HUES6 (cell line): ENCODE data around the gene NKX2-4.

Experiments
- H3K27ac ChIP-seq: 2 replicates; pipeline ENCODE4 v1.7.0; 2013; ENCODE audit warnings: low read depth, mild to moderate bottlenecking, low read length, inconsistent platforms
- H3K27me3 ChIP-seq: 2 replicates; pipeline ENCODE4 v1.6.1; 2013; ENCODE audit warnings: low read length; ENCODE audit not compliant: control insufficient read depth, insufficient read depth
- H3K36me3 ChIP-seq: 2 replicates; pipeline ENCODE4 v1.6.1; 2013; ENCODE audit warnings: low read length; ENCODE audit not compliant: control insufficient read depth, insufficient read depth
- H3K4me1 ChIP-seq: 2 replicates; pipeline ENCODE4 v1.6.1; 2013; ENCODE audit warnings: low read length; ENCODE audit not compliant: control insufficient read depth, insufficient read depth
- H3K4me3 ChIP-seq: 2 replicates; pipeline ENCODE4 v1.5.1; 2013; ENCODE audit warnings: low read depth, low read length
- H3K9ac ChIP-seq: one replicate; pipeline ENCODE4 v1.6.1; 2013; ENCODE audit warnings: mild to moderate bottlenecking, low read length
- H3K9me3 ChIP-seq: 2 replicates; pipeline ENCODE4 v1.6.1; 2013; ENCODE audit warnings: low read depth, low read length; ENCODE audit not compliant: control insufficient read depth, insufficient read depth

NKX2-4 gene

DNA sequence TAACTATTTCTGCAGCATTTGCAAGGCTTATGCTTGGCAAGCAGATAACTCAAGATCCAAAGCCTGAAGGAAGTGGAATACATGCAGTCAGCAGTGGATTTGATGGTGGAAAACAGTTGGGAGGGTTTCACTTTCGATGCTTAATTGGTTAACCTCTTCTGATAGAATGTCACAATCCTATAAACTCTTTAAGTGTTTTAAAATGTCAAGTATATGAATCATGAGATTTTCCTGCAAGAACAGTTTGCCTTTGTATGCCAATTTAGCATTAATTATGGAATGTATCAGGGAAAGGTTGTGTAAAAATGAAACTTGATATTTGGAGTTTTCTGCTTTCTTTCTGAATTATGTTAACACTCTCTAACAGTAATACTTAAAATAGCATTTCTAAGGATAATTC lies 36.6 kb downstream of the NKX2-4 start:
- H3K4me1 ChIP-seq = no peaks in the 10 kb centered on the region
- H3K36me3 ChIP-seq = peaks cover 88% of the 10 kb centered on the region
- no peak overlapping the region for H3K27ac ChIP-seq

GRCh38 chr20:21358737-21359136 lies 38.6 kb downstream of the NKX2-4 start:
- no peaks in the 10 kb centered on the region for H3K27me3 ChIP-seq
- no peaks in the 10 kb centered on the region for H3K4me1 ChIP-seq
- no peak overlapping the region for H3K27ac ChIP-seq
- no peak overlapping the region for H3K9ac ChIP-seq
- H3K4me3 ChIP-seq = no peak overlapping the region
- H3K36me3 ChIP-seq = peaks cover 93% of the 10 kb centered on the region
- no peaks in the 10 kb centered on the region for H3K9me3 ChIP-seq

More for the DNA sequence above, 36.6 kb downstream of the NKX2-4 start:
- no peak overlapping the region for H3K4me3 ChIP-seq
- no peaks in the 10 kb centered on the region for H3K27me3 ChIP-seq
- H3K9ac ChIP-seq = no peak overlapping the region
- no peaks in the 10 kb centered on the region for H3K9me3 ChIP-seq

- Histone ChIP-seq H3K4me1 (no peaks in the 10 kb centered on the region), H3K4me3 (no peak overlapping the region), H3K27me3 (no peaks in the 10 kb centered on the region), H3K9me3 (no peaks in the 10 kb centered on the region), H3K27ac (no peak overlapping the region), H3K9ac (no peak overlapping the region), H3K36me3 (peaks cover 91% of the 10 kb centered on the region)
These were observed 39.5 kb downstream of the NKX2-4 start for GRCh38 chr20:21357844-21358243.

GRCh38 chr20:21356386-21356785 lies 40.9 kb downstream of the NKX2-4 start:
- H3K36me3 ChIP-seq = peaks cover 85% of the 10 kb centered on the region
- H3K27me3 ChIP-seq = no peaks in the 10 kb centered on the region
- H3K27ac ChIP-seq = no peak overlapping the region
- no peak overlapping the region for H3K4me3 ChIP-seq
- no peaks in the 10 kb centered on the region for H3K9me3 ChIP-seq
- no peak overlapping the region for H3K9ac ChIP-seq
- no peaks in the 10 kb centered on the region for H3K4me1 ChIP-seq

DNA sequence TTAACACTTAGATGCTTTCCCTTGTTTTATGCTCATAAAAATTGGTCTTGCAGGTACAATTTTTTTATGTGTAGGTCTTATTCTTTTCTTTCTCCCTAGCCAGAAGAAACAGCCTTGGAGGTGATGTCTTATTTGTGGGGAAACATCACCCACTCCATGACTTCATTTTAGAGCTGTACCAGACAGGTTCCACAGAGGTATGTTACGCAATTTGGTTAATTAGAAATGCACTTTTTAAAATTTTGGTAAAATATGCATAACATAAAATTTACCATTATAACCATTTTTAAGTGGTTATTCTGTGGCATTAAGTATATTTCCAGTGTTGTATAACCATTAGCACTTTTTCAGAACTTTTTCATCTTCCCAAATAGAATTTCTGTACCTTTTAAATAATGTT lies 41.3 kb downstream of the NKX2-4 start:
- H3K36me3 ChIP-seq = peaks cover 84% of the 10 kb centered on the region
- H3K9me3 ChIP-seq = no peaks in the 10 kb centered on the region
- H3K27me3 ChIP-seq = no peaks in the 10 kb centered on the region
- no peak overlapping the region for H3K4me3 ChIP-seq
- H3K27ac ChIP-seq = no peak overlapping the region
- no peaks in the 10 kb centered on the region for H3K4me1 ChIP-seq
- no peak overlapping the region for H3K9ac ChIP-seq

GRCh38 chr20:21353236-21353635 lies 44.1 kb downstream of the NKX2-4 start:
- H3K9me3 ChIP-seq = no peaks in the 10 kb centered on the region
- H3K9ac ChIP-seq = no peak overlapping the region
- H3K36me3 ChIP-seq = peaks cover 83% of the 10 kb centered on the region
- no peak overlapping the region for H3K27ac ChIP-seq
- no peaks in the 10 kb centered on the region for H3K4me1 ChIP-seq
- H3K4me3 ChIP-seq = no peak overlapping the region
- H3K27me3 ChIP-seq = no peaks in the 10 kb centered on the region

DNA sequence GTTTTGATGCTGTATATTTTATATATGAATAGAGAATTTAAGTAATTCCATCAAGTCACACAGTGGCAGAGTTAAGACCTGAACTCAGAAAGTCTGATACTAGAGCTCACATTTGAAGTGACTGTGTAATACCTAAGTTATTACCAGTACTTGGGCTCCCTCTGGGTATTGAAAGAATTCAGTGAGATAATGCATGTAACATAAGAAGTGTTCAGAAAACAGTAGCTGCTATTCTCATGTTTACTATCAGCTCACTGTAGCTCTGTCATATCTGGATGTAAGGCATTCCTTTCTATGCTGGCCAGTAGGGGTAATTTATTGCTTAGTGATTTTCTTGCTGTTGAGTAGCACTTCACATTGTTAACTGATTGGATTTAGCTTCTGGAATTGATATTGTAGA lies 44.6 kb downstream of the NKX2-4 start:
- H3K9me3 ChIP-seq = no peaks in the 10 kb centered on the region
- no peak overlapping the region for H3K4me3 ChIP-seq
- no peaks in the 10 kb centered on the region for H3K4me1 ChIP-seq
- no peak overlapping the region for H3K27ac ChIP-seq
- H3K27me3 ChIP-seq = no peaks in the 10 kb centered on the region
- H3K9ac ChIP-seq = no peak overlapping the region
- H3K36me3 ChIP-seq = peaks cover 83% of the 10 kb centered on the region
